Fibroblast of lung (primary cell): ENCODE measurements around the gene TLL2. TPM values are rescaled to one million over a fixed set of nuclear protein-coding genes. Genes with fewer than 3 reads are reported as not detected.

ENCODE experiments used
- DNase-seq, 2 donors: peaks; one replicate each; pipeline versions ENCODE4 v3.0.0 to v3.0.0-alpha.2; 2010; ENCODE audit warnings: low read depth in 2 of 2
- H2AFZ ChIP-seq: 2 replicates; pipeline ENCODE4 v1.5.1; 2012; ENCODE audit warnings: low read length, control low read depth, inconsistent platforms
- H3K27ac ChIP-seq: 2 replicates; pipeline ENCODE4 v1.5.1; 2011; ENCODE audit warnings: low read length, control low read depth; ENCODE audit not compliant: insufficient read depth
- H3K27me3 ChIP-seq: 2 replicates; pipeline ENCODE4 v1.5.1; 2011; ENCODE audit warnings: mild to moderate bottlenecking, low read length; ENCODE audit not compliant: control insufficient read depth, insufficient read depth
- H3K36me3 ChIP-seq: 2 replicates; pipeline ENCODE4 v1.5.1; 2011; ENCODE audit warnings: low read length; ENCODE audit not compliant: control insufficient read depth, insufficient read depth
- H3K4me1 ChIP-seq: 2 replicates; pipeline ENCODE4 v1.5.1; 2011; ENCODE audit warnings: low read length; ENCODE audit not compliant: control insufficient read depth, insufficient read depth; ENCODE audit errors: extremely low read depth
- H3K4me2 ChIP-seq: 2 replicates; pipeline ENCODE4 v1.5.1; 2011; ENCODE audit warnings: low read length, control low read depth; ENCODE audit not compliant: insufficient read depth; ENCODE audit errors: extremely low read depth
- H3K4me3 ChIP-seq, 4 experiments: fragments of 200-600 bp in 1 of 4; sonication (generic) in 1 of 4; replicated peaks in 1 of 4; 2 replicates each; pipeline ENCODE4 v1.5.1; 2011 to 2016; ENCODE audit warnings: low read length in 4 of 4, low read depth in 3 of 4, mild to moderate bottlenecking in 3 of 4, control low read depth in 2 of 4, inconsistent platforms in 1 of 4, mixed read lengths in 1 of 4; ENCODE audit not compliant: insufficient read depth in 1 of 4; ENCODE audit errors: control extremely low read depth in 1 of 4
- H3K79me2 ChIP-seq: 2 replicates; pipeline ENCODE4 v1.5.1; 2012; ENCODE audit warnings: mild to moderate bottlenecking, low read length, inconsistent platforms; ENCODE audit not compliant: control insufficient read depth, insufficient read depth
- H3K9ac ChIP-seq: 2 replicates; pipeline ENCODE4 v1.5.1; 2011; ENCODE audit warnings: mild to moderate bottlenecking, low read length, control low read depth; ENCODE audit not compliant: insufficient read depth
- H3K9me3 ChIP-seq: 2 replicates; pipeline ENCODE4 v1.5.1; 2012; ENCODE audit warnings: low read depth, low read length; ENCODE audit not compliant: control insufficient read depth, insufficient read depth
- H4K20me1 ChIP-seq: 2 replicates; pipeline ENCODE4 v1.5.1; 2011; ENCODE audit warnings: low read length; ENCODE audit not compliant: control insufficient read depth, insufficient read depth; ENCODE audit errors: extremely low read depth
- CTCF ChIP-seq, 2 donors: IDR thresholded peaks in 1 of 2; conservative IDR thresholded peaks in 1 of 2; 1 replicate in 1 of 2; 2 replicates in 1 of 2; pipeline ENCODE4 v1.5.1; 2011 to 2012; ENCODE audit warnings: low read length in 2 of 2, control low read depth in 1 of 2, inconsistent platforms in 1 of 2, low read depth in 1 of 2, mild to moderate bottlenecking in 1 of 2
- EZH2 ChIP-seq: IDR thresholded peaks from 2 replicates; pipeline ENCODE4 v1.5.1; 2012; ENCODE audit warnings: low read length, control low read depth, mild to moderate bottlenecking; ENCODE audit errors: missing control alignments
- polyA plus RNA-seq, 2 donors: library from polyadenylated mRNA; depleted of rRNA in 1 of 2; stranded (reverse) in 1 of 2; unstranded in 1 of 2; fragments of >200 nt; gene quantifications; 2 replicates each; pipeline ENCODE4 v1.2.1, GENCODE V29; 2011 to 2012; ENCODE audit warnings: missing spikeins in 1 of 2
- total RNA-seq: library from RNA; depleted of rRNA; stranded (reverse); fragments of >200 nt; gene quantifications from 2 replicates; pipeline ENCODE4 v1.2.1, GENCODE V29; 2014

TLL2 gene
- total and polyA plus RNA-seq, 2 donors (not counting 1 experiment from before 2014, with no cell fraction given) = 0.05 to 0.17 TPM

GRCh38 chr10:96406091-96406490 lies 107.6 kb downstream of the TLL2 start:
- no peak for DNase-seq
- no peaks in the 10 kb centered on the region for H3K4me1 ChIP-seq
- no peaks in the 10 kb centered on the region for H3K36me3 ChIP-seq
- H3K4me3 ChIP-seq = no peak overlapping the region
- no peak overlapping the region for H3K27ac ChIP-seq
- peaks cover 4% of the 10 kb centered on the region for H3K27me3 ChIP-seq
- H3K9ac ChIP-seq = no peak overlapping the region
- H3K79me2 ChIP-seq = no peaks in the 10 kb centered on the region
- TF ChIP-seq CTCF (conservative IDR thresholded peaks at IDR 0.05 in 1 of 2, IDR thresholded peaks at IDR 0.05 in 1 of 2; ENCODE audit: low read depth in 1 of 2, low read length in 2 of 2) (no peak), EZH2 (no peak)
- H3K4me2 ChIP-seq = no peak overlapping the region
- no peaks in the 10 kb centered on the region for H4K20me1 ChIP-seq
- H2AFZ ChIP-seq = no peak overlapping the region
- no peaks in the 10 kb centered on the region for H3K9me3 ChIP-seq

DNA sequence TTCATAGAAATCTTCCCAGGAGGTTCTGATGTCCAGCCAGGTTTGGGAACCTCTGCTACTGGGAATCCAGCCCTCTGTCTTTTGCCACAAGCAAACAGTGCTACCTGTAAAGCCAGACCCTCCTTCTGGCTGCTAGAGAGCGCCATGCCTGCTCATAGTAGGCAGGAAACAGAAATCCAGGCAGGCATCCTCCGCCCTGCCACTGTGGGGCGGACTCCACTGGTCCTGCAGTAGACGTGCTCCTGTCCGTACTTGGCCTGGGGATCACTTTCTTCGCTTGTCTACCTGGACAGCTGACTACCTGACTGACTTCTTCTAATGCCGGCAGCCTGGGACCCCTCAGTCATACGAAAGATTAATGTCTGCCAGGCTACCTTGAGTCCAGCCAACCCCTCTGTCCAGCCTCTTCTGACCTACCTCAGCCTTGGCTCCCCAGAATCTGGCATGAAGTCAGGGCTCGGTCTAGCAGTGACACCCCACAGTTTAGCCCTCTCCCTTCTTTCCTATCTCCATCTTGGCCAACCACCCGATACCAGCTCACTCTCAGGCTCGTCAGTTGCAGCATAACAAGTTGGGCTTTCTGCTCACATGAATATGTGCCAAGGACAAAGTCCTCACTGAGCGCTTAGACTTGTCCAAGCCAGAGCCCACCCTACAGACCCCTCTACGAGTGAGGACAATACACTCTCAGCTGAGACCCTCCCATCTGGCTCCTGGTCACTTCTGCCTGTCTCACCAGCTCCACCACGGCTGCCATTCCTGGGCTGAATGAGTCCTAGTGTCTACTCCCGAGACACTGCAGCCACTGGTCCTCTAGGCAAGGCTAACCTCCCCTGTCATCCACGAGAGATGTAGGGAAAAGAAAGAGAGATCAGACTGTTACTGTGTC lies 111.1 kb downstream of the TLL2 start:
- Histone ChIP-seq H3K4me3 (no peak overlapping the region), H3K36me3 (no peaks in the 10 kb centered on the region), H3K27ac (no peak overlapping the region), H2AFZ (no peak overlapping the region), H3K9me3 (no peaks in the 10 kb centered on the region), H3K79me2 (no peaks in the 10 kb centered on the region), H4K20me1 (no peaks in the 10 kb centered on the region), H3K4me2 (no peak overlapping the region), H3K4me1 (no peaks in the 10 kb centered on the region), H3K27me3 (peaks cover 5% of the 10 kb centered on the region), H3K9ac (no peak overlapping the region)
- TF ChIP-seq CTCF (conservative IDR thresholded peaks at IDR 0.05 in 1 of 2, IDR thresholded peaks at IDR 0.05 in 1 of 2; ENCODE audit: low read depth in 1 of 2, low read length in 2 of 2) = no peak
- no peak for TF ChIP-seq EZH2
- no peak for DNase-seq

- no peak for DNase-seq
- H3K27me3 ChIP-seq = peaks cover 5% of the 10 kb centered on the region
These were observed 112.7 kb downstream of the TLL2 start for GRCh38 chr10:96401036-96401435.

More at GRCh38 chr10:96401036-96401435, 112.7 kb downstream of the TLL2 start:
- no peaks in the 10 kb centered on the region for H3K4me1 ChIP-seq
- no peaks in the 10 kb centered on the region for H3K36me3 ChIP-seq
- no peak overlapping the region for H3K4me3 ChIP-seq
- no peaks in the 10 kb centered on the region for H3K9me3 ChIP-seq
- H2AFZ ChIP-seq = no peak overlapping the region
- TF ChIP-seq EZH2 (no peak), CTCF (conservative IDR thresholded peaks at IDR 0.05 in 1 of 2, IDR thresholded peaks at IDR 0.05 in 1 of 2; ENCODE audit: low read depth in 1 of 2, low read length in 2 of 2) (no peak)
- no peak overlapping the region for H3K9ac ChIP-seq
- no peak overlapping the region for H3K27ac ChIP-seq
- H3K79me2 ChIP-seq = no peaks in the 10 kb centered on the region
- H3K4me2 ChIP-seq = no peak overlapping the region
- no peaks in the 10 kb centered on the region for H4K20me1 ChIP-seq
